Ishikawa (cell line): ENCODE measurements around the gene HAVCR2.
A peak's percentile ranks its signal among the peaks of the same experiment; 100 is the strongest.

Experiments
- CEBPB ChIP-seq: IDR thresholded peaks from 2 replicates; pipeline ENCODE4 v1.6.1; 2012
- CREB1 ChIP-seq: IDR thresholded peaks from 2 replicates; pipeline ENCODE4 v1.6.1; 2012; ENCODE audit warnings: low read depth
- EGR1 ChIP-seq: IDR thresholded peaks from 2 replicates; pipeline ENCODE4 v1.6.1; 2012
- EP300 ChIP-seq: IDR thresholded peaks from 2 replicates; pipeline ENCODE4 v1.6.1; 2012; ENCODE audit warnings: borderline replicate concordance
- FOXM1 ChIP-seq: IDR thresholded peaks from 2 replicates; pipeline ENCODE4 v1.6.1; 2012; ENCODE audit warnings: low read depth, borderline replicate concordance
- MAX ChIP-seq: IDR thresholded peaks from 2 replicates; pipeline ENCODE4 v1.6.1; 2012
- NFIC ChIP-seq: IDR thresholded peaks from 2 replicates; pipeline ENCODE4 v1.6.1; 2012
- RAD21 ChIP-seq: IDR thresholded peaks from 2 replicates; pipeline ENCODE4 v1.6.1; 2012; ENCODE audit warnings: low read depth
- REST ChIP-seq: IDR thresholded peaks from 2 replicates; pipeline ENCODE4 v1.6.1; 2012; ENCODE audit warnings: low read depth, mild to moderate bottlenecking
- TAF1 ChIP-seq: IDR thresholded peaks from 2 replicates; pipeline ENCODE4 v1.6.1; 2012; ENCODE audit warnings: low read depth, mild to moderate bottlenecking
- TCF12 ChIP-seq: IDR thresholded peaks from 2 replicates; pipeline ENCODE4 v1.6.1; 2012; ENCODE audit warnings: low read depth
- TEAD4 ChIP-seq: IDR thresholded peaks from 2 replicates; pipeline ENCODE4 v1.6.1; 2012
- USF1 ChIP-seq: IDR thresholded peaks from 2 replicates; pipeline ENCODE4 v1.6.1; 2012
- YY1 ChIP-seq: IDR thresholded peaks from 2 replicates; pipeline ENCODE4 v1.6.1; 2012; ENCODE audit warnings: low read depth
- ZBTB7A ChIP-seq: IDR thresholded peaks from 2 replicates; pipeline ENCODE4 v1.6.1; 2012; ENCODE audit warnings: low read depth

The HAVCR2 gene

GRCh38 chr5:157148734-157149615 is 40.1 kb upstream of the HAVCR2 start:
- no peak for TF ChIP-seq CEBPB
- no peak for TF ChIP-seq YY1
- peak; percentile 71 for TF ChIP-seq RAD21

GRCh38 chr5:157143127-157143971 is 34.5 kb upstream of the HAVCR2 start:
- TF ChIP-seq NFIC (no peak), CEBPB (no peak), EGR1 (no peak), USF1 (no peak), CREB1 (no peak), TAF1 (no peak), MAX (no peak), EP300 (no peak), YY1 (no peak), FOXM1 (no peak), TEAD4 (no peak), TCF12 (no peak), RAD21 (no peak), ZBTB7A (no peak), REST (no peak)

GRCh38 chr5:157142317-157143126 is 33.7 kb upstream of the HAVCR2 start, which contains the start of gene MED7:
TSS of gene MED7 (minus strand) at chr5:157142865. CDS start at chr5:157139431, 3,434 bp downstream.
- TF ChIP-seq ZBTB7A: no peak
- 0 out of 2 replicates have a peak, but pooled peaks have one; percentile 21 for TF ChIP-seq CEBPB
- peak; percentile 73; the same call in 1 of the 2 replicates for TF ChIP-seq TAF1
- peak; percentile 53; the same call in 1 of the 2 replicates for TF ChIP-seq FOXM1

GRCh38 chr5:157137691-157138090 is 28.8 kb upstream of the HAVCR2 start:
- no peak for TF ChIP-seq TAF1
- no peak for TF ChIP-seq RAD21
- TF ChIP-seq NFIC: no peak
- no peak for TF ChIP-seq YY1
- no peak for TF ChIP-seq ZBTB7A
- TF ChIP-seq USF1: no peak
- no peak for TF ChIP-seq CREB1

- TF ChIP-seq CEBPB (no peak), USF1 (no peak), TAF1 (no peak), FOXM1 (no peak), EP300 (no peak), YY1 (no peak), MAX (no peak), RAD21 (no peak), NFIC (no peak), ZBTB7A (no peak), EGR1 (no peak), REST (no peak), TCF12 (no peak), CREB1 (no peak)
Measured at GRCh38 chr5:157132281-157132612, 23.4 kb upstream of the HAVCR2 start.
